ENCODE data around the gene DNAJC18. TPM values are rescaled to one million over a fixed set of nuclear protein-coding genes. Genes with fewer than 3 reads are reported as not detected.
"Not testable (repeated sequence)": the region's sequence is repeated elsewhere in the genome, so short reads cannot be mapped to it uniquely, and the experiment has no call there.

DNAJC18 gene
- total RNA-seq, 1 donor, result 9.9 TPM

- TF ChIP-seq, protein P1, sequence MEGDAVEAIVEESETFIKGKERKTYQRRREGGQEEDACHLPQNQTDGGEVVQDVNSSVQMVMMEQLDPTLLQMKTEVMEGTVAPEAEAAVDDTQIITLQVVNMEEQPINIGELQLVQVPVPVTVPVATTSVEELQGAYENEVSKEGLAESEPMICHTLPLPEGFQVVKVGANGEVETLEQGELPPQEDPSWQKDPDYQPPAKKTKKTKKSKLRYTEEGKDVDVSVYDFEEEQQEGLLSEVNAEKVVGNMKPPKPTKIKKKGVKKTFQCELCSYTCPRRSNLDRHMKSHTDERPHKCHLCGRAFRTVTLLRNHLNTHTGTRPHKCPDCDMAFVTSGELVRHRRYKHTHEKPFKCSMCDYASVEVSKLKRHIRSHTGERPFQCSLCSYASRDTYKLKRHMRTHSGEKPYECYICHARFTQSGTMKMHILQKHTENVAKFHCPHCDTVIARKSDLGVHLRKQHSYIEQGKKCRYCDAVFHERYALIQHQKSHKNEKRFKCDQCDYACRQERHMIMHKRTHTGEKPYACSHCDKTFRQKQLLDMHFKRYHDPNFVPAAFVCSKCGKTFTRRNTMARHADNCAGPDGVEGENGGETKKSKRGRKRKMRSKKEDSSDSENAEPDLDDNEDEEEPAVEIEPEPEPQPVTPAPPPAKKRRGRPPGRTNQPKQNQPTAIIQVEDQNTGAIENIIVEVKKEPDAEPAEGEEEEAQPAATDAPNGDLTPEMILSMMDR (IDR thresholded peaks at IDR 0.05; ENCODE audit: insufficient read depth, low read length), result no peak
- no peak for DNase-seq (ENCODE audit: low read depth)
- H3K4me3 ChIP-seq (ENCODE audit: low read depth, low read length), result no peak overlapping the region
These were observed 47.6 kb downstream of the DNAJC18 start for GRCh38 chr5:139391570-139392323.

DNA sequence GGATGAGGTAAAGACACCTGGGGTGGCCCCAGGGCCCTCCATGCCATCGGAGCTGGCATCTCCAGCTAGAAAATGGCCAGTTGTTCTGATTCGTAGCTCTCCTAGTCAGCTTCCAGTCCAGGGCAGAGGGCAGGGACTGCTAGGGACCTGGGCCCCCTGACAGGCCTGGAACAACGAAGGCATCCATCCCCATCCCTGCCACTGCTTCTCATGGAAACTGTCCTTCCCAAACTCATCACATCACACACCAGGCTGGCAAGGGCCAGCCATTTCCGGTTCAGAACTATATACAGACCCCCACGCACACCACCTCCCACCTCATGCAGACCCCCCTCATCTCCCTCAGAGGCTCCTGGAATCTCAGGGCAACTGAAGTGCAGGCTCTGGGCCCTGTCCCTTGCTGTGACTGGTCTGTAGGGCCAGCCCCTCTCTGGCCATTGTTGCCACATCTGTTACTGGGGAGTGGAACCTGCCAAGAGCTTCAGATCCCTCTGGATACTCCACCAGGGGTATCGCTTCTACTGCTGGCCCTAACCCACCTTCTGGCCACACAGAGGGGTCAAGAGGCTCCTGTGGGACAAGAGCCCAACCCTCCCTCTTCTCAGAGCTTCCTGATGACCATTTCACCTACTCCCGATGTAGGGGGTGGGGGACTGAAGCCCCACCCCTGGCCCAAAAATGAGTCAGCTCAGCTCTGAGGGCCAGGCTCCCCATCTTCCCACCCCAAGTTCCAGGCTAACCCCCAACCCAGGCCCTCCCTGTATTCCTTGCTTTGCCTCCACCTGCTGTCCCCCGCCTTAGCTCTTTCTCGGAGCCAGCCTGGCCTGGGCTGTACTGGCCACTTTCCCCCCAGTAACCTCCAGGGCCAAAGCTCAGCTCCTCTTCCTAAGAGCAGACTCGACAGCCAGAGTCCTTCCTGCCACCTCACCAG lies 48.4 kb downstream of the DNAJC18 start:
- H3K4me3 ChIP-seq (ENCODE audit: low read depth, low read length), result no peak overlapping the region
- TF ChIP-seq, protein P1 (IDR thresholded peaks at IDR 0.05; ENCODE audit: insufficient read depth, low read length), result no peak
- no peak for DNase-seq (ENCODE audit: low read depth)

DNA sequence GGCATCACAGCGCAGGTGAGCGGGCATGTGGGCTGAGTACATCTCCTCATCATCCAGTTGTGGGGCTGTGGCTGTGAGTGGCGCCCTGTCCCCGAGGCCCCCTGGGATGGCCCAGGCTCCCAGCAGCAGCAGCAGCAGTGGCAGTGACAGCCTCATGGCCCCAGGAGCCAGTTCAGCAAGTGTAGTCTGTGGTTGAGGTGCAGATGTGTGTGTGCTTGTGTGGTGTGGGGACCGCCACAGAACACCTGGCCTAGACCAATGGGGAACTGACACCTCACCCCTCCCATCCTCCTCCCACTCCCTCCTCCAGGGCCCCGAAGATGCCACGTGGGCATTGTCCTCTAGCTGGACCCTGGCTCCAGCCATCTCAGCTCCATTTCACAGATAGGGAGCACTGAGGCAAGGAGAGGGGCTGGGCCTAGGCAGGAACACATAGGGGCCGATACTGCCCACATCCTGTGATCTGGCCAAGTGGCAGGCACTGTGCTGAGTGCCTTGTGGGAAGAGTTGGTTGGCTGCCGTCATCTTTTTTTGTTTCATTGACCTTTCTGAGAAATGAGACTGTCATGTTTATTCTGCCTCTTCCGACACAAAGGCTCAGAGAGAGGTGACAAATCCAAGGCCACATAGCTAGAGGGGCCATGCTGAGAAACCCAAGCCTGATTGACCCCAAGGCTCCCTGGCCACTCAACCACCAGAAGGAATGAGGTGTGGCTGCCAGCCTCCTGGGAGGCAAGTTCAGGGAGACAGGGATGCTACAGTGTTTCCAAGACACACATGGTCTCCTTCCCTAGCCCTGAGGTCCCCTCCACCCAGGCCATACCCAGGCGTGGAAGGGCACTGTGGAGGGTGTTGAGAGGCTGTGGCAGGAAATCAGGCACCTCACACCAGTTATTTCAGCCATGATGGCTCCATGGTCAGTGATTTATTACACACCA lies 49.4 kb downstream of the DNAJC18 start, which contains the start of gene MZB1:
TSS of gene MZB1 (minus strand) at position 213 of the 938 bp plus-strand sequence. CDS start at position 156, 57 bp downstream.
- no peak within 1 kb of the TSS for H3K4me3 ChIP-seq (ENCODE audit: low read depth, low read length)
- DNase-seq (ENCODE audit: low read depth), result no peak
- TF ChIP-seq, protein P1 (IDR thresholded peaks at IDR 0.05; ENCODE audit: insufficient read depth, low read length), result no peak

- peak; percentile 51 for DNase-seq (ENCODE audit: low read depth)
- TF ChIP-seq, protein P1 (IDR thresholded peaks at IDR 0.05; ENCODE audit: insufficient read depth, low read length), result no peak
- H3K4me3 ChIP-seq (ENCODE audit: low read depth, low read length), result no peak overlapping the region
These were observed 51.0 kb downstream of the DNAJC18 start for GRCh38 chr5:139388198-139388821.

DNA sequence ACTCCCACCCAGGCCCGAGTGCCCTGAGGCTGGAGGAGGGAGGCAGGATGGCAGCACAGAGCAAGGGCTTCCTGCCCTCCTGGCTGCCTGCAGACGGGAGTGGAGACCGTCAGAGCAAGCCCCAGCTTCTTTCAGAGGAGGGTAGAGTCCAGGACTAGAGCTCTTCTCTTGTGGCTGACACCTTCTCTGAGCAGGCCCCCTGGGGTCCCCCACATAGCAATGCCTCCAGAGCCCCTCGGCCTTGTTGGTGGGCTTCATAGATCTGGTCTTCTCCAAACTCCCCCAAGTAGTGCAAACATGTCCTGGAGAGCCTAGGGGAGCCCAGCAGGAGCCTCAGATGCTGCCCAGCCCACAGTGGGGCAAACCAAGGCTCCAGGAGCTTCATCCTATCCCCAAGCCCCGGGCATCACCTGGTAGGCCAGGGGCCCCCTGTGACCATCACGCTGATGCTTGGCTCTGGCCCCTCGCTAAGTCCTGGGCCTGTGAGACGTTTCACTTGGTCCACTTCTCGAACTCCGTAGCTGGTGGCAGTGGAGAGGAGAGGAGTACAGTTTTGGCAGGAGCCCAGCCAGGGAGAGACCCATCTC lies 51.6 kb downstream of the DNAJC18 start:
- TF ChIP-seq, protein P1 (IDR thresholded peaks at IDR 0.05; ENCODE audit: insufficient read depth, low read length), result no peak
- no peak for DNase-seq (ENCODE audit: low read depth)
- no peak overlapping the region for H3K4me3 ChIP-seq (ENCODE audit: low read depth, low read length)

DNA sequence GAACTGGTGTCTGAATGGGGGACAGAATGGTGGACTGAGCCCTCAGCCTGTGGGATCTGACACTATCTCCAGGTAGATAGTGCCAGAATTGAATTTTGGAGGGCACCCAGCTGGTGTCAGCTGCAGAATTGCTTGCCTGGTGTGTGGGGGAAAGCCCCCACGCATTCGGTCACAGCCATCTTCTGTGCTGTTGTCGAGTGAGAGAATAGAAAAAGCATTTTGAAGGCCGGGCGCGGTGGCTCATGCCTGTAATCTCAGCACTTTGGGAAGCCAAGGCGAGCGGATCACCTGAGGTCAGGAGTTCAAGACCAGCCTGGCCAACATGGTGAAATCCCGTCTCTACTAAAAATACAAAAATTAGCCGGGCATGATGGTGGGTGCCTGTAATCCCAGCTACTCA lies 52.4 kb downstream of the DNAJC18 start:
- H3K4me3 ChIP-seq (ENCODE audit: low read depth, low read length); DNase-seq (ENCODE audit: low read depth): not testable (repeated sequence)
